ENCODE results near the gene SKOR1. TPM values are rescaled to one million over a fixed set of nuclear protein-coding genes. Genes with fewer than 3 reads are reported as not detected.

Gene SKOR1
- total RNA-seq, 2 experiments from 2014 or later: 1.0 to 1.5 TPM

GRCh38 chr15:67863442-67863987 lies 38.2 kb downstream of the SKOR1 start:
- Histone ChIP-seq H3K27ac (ENCODE audit: low read depth, low read length, poor library complexity, severe bottlenecking) (peak overlapping the region; percentile 70), H3K4me3 (ENCODE audit: low read depth, low read length, poor library complexity, severe bottlenecking) (peak overlapping the region; percentile 62), H3K4me1 (ENCODE audit: insufficient read depth, low read length, poor library complexity, severe bottlenecking) (peaks cover 41% of the 10 kb centered on the region), H3K9me3 (ENCODE audit: low read length) (no peaks in the 10 kb centered on the region), H2AFZ (ENCODE audit: low read length) (peak overlapping the region; percentile 99), H3K4me2 (ENCODE audit: low read length) (peak overlapping the region; percentile 89), H4K20me1 (ENCODE audit: insufficient read depth, low read length) (no peaks in the 10 kb centered on the region), H3K79me2 (ENCODE audit: insufficient read depth, low read depth, low read length) (no peaks in the 10 kb centered on the region), H3K9me2 (ENCODE audit: insufficient read depth, low read length) (no peaks in the 10 kb centered on the region), H3K36me3 (ENCODE audit: insufficient read depth, low read length) (no peaks in the 10 kb centered on the region)
- intact Hi-C loops (cut with micrococcal nuclease; ENCODE audit: unreplicated experiment): loop anchor here (1.0 to 2.0 kb wide), 5 partner anchors 191 to 365 kb away; partner anchors contain the start of genes CLN6 and PIAS1
- CTCF ChIA-PET (ENCODE audit: unreplicated experiment): interaction anchor here (0.5 to 1.7 kb wide), 5 partner anchors 22 to 348 kb away, joined by 3 to 5 read pairs (median 4); partner anchors contain the start of gene PIAS1
- POLR2A ChIA-PET: interaction anchor here (0.5 to 1.6 kb wide), 3 partner anchors 9 to 397 kb away, joined by 3 to 6 read pairs (median 4); no protein-coding TSS in a partner anchor
- peak; percentile 89 for DNase-seq (ENCODE audit: low spot score)
- no TSS peak for BruUV-seq (replicated peaks)
- TF ChIP-seq EZH2phosphoT487 (IDR thresholded peaks at IDR 0.05; ENCODE audit: borderline replicate concordance, low read depth, low read length): no peak
- TF ChIP-seq CTCF (conservative IDR thresholded peaks at IDR 0.05; ENCODE audit: low read length): peak; percentile 89

DNA sequence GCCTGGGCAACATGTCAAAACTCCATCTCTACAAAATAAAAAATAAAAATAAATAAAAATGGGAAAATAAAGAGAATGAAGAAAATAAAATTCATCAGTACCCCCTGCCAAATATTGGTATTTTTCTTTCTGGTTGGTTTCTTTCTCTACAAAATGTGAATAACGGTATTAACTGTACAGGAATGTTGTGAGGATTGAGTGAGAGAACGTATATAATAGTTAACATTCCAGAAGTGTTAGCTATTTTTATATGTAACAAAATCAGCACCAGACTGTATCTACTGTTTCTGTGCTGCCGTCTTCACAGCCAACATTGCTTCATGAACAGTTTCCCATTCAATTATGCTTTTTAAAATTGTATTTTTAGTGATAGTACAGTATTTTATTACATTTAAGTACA lies 40.0 kb downstream of the SKOR1 start:
- H3K9me3 ChIP-seq (ENCODE audit: low read length): peaks cover 9% of the 10 kb centered on the region
- no TSS peak for BruUV-seq (replicated peaks)
- peaks cover 23% of the 10 kb centered on the region for H3K4me1 ChIP-seq (ENCODE audit: insufficient read depth, low read length, poor library complexity, severe bottlenecking)
- ChIA-PET POLR2A (no interaction called here), CTCF (ENCODE audit: unreplicated experiment) (no interaction called here)
- H2AFZ ChIP-seq (ENCODE audit: low read length): no peak overlapping the region
- H4K20me1 ChIP-seq (ENCODE audit: insufficient read depth, low read length): no peaks in the 10 kb centered on the region
- H3K4me3 ChIP-seq (ENCODE audit: low read depth, low read length, poor library complexity, severe bottlenecking): no peak overlapping the region
- no peak for DNase-seq (ENCODE audit: low spot score)
- H3K79me2 ChIP-seq (ENCODE audit: insufficient read depth, low read depth, low read length): no peaks in the 10 kb centered on the region
- H3K36me3 ChIP-seq (ENCODE audit: insufficient read depth, low read length): no peaks in the 10 kb centered on the region
- H3K27ac ChIP-seq (ENCODE audit: low read depth, low read length, poor library complexity, severe bottlenecking): no peak overlapping the region
- no peaks in the 10 kb centered on the region for H3K9me2 ChIP-seq (ENCODE audit: insufficient read depth, low read length)
- intact Hi-C loops (cut with micrococcal nuclease; ENCODE audit: unreplicated experiment): no loop called here
- no peak for TF ChIP-seq EZH2phosphoT487 (IDR thresholded peaks at IDR 0.05; ENCODE audit: borderline replicate concordance, low read depth, low read length)
- TF ChIP-seq CTCF (conservative IDR thresholded peaks at IDR 0.05; ENCODE audit: low read length): no peak
- no peak overlapping the region for H3K4me2 ChIP-seq (ENCODE audit: low read length)

DNA sequence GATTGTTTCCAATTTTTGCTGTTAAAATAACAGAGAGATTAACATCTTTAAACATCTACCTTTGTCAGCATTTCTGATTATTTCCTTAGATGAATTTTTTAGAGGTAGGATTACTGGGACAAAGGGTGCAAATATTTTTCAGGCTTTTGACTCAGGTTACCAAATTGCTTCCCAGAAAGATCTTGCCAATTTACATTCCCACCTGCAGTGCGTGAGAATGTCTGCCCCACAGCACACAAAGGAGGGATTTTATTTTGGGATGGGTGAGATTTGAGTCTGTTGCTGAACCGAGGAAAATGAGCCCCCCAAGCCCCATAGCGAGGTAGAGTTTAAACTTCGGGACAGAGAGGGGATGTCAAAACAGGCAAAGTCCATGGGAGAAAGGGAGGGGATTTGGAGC lies 40.5 kb downstream of the SKOR1 start:
- H3K79me2 ChIP-seq (ENCODE audit: insufficient read depth, low read depth, low read length): no peaks in the 10 kb centered on the region
- no peaks in the 10 kb centered on the region for H4K20me1 ChIP-seq (ENCODE audit: insufficient read depth, low read length)
- no peak overlapping the region for H3K4me3 ChIP-seq (ENCODE audit: low read depth, low read length, poor library complexity, severe bottlenecking)
- H3K4me2 ChIP-seq (ENCODE audit: low read length): no peak overlapping the region
- H3K36me3 ChIP-seq (ENCODE audit: insufficient read depth, low read length): no peaks in the 10 kb centered on the region
- POLR2A ChIA-PET: no interaction called here
- TF ChIP-seq CTCF (conservative IDR thresholded peaks at IDR 0.05; ENCODE audit: low read length): no peak
- no peak for TF ChIP-seq EZH2phosphoT487 (IDR thresholded peaks at IDR 0.05; ENCODE audit: borderline replicate concordance, low read depth, low read length)
- peaks cover 10% of the 10 kb centered on the region for H3K9me3 ChIP-seq (ENCODE audit: low read length)
- no peak overlapping the region for H3K27ac ChIP-seq (ENCODE audit: low read depth, low read length, poor library complexity, severe bottlenecking)
- BruUV-seq (replicated peaks): no TSS peak
- intact Hi-C loops (cut with micrococcal nuclease; ENCODE audit: unreplicated experiment): no loop called here
- CTCF ChIA-PET (ENCODE audit: unreplicated experiment): no interaction called here
- no peaks in the 10 kb centered on the region for H3K9me2 ChIP-seq (ENCODE audit: insufficient read depth, low read length)
- no peak for DNase-seq (ENCODE audit: low spot score)
- no peak overlapping the region for H2AFZ ChIP-seq (ENCODE audit: low read length)
- H3K4me1 ChIP-seq (ENCODE audit: insufficient read depth, low read length, poor library complexity, severe bottlenecking): peaks cover 20% of the 10 kb centered on the region

All from OCI-LY7 (cell line).